Psoas muscle (tissue), 8 donors: ENCODE measurements around the gene SYCE1. TPM values are rescaled to one million over a fixed set of nuclear protein-coding genes. Genes with fewer than 3 reads are reported as not detected.

Source experiments
- ATAC-seq, 4 donors: fragments of 200-7000 bp; cut with Tn5 transposase; one replicate each; pipeline ENCODE4 v1.9.1; 2020; ENCODE audit warnings: moderate library complexity in 3 of 4, mild to moderate bottlenecking in 2 of 4
- DNase-seq, 2 donors: peaks; one replicate each; pipeline ENCODE4 v3.0.0-alpha.2; 2020
- H3K27ac ChIP-seq: fragments of 200-600 bp; one replicate; pipeline ENCODE4 v1.8.0; 2022
- H3K27me3 ChIP-seq, 3 donors: fragments of 200-600 bp in 1 of 3; one replicate each; pipeline versions ENCODE4 v1.6.1 to v1.8.0; 2013 to 2022; ENCODE audit warnings: low read length in 2 of 3, mild to moderate bottlenecking in 2 of 3, moderate library complexity in 1 of 3; ENCODE audit not compliant: insufficient read depth in 3 of 3
- H3K36me3 ChIP-seq, 2 donors: fragments of 200-600 bp in 1 of 2; one replicate each; pipeline versions ENCODE4 v1.6.1 to v1.8.0; 2013 to 2022; ENCODE audit warnings: low read depth in 1 of 2, mild to moderate bottlenecking in 1 of 2, moderate library complexity in 1 of 2; ENCODE audit not compliant: insufficient read depth in 1 of 2
- H3K4me1 ChIP-seq: fragments of 200-600 bp; one replicate; pipeline ENCODE4 v1.8.0; 2022
- H3K4me3 ChIP-seq: fragments of 200-600 bp; one replicate; pipeline ENCODE4 v1.8.0; 2022; ENCODE audit warnings: mild to moderate bottlenecking
- H3K9me3 ChIP-seq: fragments of 200-600 bp; one replicate; pipeline ENCODE4 v1.8.0; 2022
- WGBS, 3 donors: extraction: QIAGEN DNeasy Blood & Tissue Kit; methylation state at CpG; one replicate each; pipeline versions ENCODE4 v1.1.6 to v1.1.7; 2013; 5-methylcytosine and 5-hydroxymethylcytosine counted together
- intact Hi-C, 2 donors: fragments of 100-400 bp; cut with DNase I; formaldehyde crosslinking; loops; one replicate each; pipeline versions ENCODE4 v1.11.0 to v1.14.2; 2022
- long read RNA-seq, 2 donors: library from polyadenylated mRNA; unstranded; transcript quantifications; one replicate each; pipeline ENCODE4 v2.0.0, GENCODE V29; 2021
- polyA plus RNA-seq, 3 donors: library from polyadenylated mRNA; stranded (reverse); fragments of 200-250 nt; gene quantifications; one replicate each; pipeline ENCODE4 v1.2.3, GENCODE V29; 2013
- total RNA-seq, 4 donors: library from RNA; stranded (reverse); fragmentation: NEBNext Ultra II Directional in 2 of 4; extraction: Animal tissue kit (Norgen Biotek cat#: 25700) in 2 of 4; gene quantifications; one replicate each; pipeline versions ENCODE4 v1.2.1 to v1.2.4, GENCODE V29; 2021 to 2023
- TF ChIP-seq, protein P1 (sequence below): fragments of 200-600 bp; IDR thresholded peaks from one replicate; pipeline ENCODE4 v1.8.0; 2022; ENCODE audit warnings: antibody characterized with exemption
- donor health status: healthy with polysubstance abuse.
- donor health status: DM: no; HTN: no; CAD: no; lungs with moderate emphysema.
- donor health status: Bipolar disorder and iron deficiency.
- donor health status: healthy.
- donor health status: DM: yes; HTN: yes; CAD: no.
- donor health status: DM: no; HTN: no; CAD: no.
- donor health status: DM: no; HTN: no; CAD: no.
- donor health status: DM: yes; HTN: yes; CAD: no.

The SYCE1 gene, protein sequence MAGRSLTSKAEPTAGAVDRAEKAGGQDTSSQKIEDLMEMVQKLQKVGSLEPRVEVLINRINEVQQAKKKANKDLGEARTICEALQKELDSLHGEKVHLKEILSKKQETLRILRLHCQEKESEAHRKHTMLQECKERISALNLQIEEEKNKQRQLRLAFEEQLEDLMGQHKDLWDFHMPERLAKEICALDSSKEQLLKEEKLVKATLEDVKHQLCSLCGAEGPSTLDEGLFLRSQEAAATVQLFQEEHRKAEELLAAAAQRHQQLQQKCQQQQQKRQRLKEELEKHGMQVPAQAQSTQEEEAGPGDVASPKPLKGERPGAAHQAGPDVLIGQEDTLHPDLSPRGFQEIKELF
- total RNA-seq = under 1 TPM in 2 of 4 donors, not detected in 2; 0.38 to 0.47 TPM
- polyA plus RNA-seq = under 1 TPM; 0.08 to 0.68 (median 0.30) TPM
- long read RNA-seq, donor 1 = 0 reads
- long read RNA-seq, donor 2 = 0 reads

DNA sequence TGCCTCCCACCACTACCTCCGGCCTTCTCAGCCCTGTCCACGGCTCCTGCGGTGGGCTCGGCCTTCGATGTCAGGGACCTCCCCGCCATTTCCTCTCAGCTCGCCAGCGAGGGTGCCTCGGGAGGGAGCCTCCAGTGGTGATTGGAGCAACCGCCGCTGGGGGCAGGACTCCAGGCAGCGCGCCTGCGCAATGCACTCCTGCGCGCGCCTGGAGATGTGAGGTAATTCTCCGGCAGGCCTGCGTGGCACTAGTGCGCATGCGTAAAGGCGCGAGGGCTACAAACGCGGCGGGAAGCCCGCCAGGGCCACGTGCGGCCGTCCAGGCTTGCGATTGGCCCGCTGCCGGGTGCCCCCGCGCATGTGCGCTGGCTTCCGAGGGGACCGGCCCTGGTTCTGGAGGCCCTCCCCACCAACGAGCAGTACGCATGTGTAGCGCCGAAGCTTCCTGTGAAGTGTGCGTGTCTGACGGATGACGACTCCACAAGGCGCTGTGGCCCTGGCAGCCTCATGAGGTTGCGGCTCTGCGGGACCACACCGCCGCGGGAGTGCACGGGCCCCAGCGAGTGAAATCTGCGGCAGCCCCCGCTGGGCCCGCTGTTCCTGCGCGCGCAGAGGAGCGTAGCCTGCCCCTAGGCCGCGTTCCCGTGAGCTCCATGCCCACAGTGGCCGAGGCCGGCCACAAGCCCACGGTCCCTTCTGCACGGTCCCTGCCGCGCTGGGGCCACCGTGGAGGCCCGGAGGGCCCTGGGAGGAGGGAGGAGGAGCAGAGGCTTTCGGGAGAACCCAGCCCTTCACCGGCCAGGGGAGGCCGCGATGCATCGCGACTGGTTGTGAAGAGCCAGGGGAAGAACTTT lies at the start of gene SYCE1:
Gene SYCE1 (minus strand): TSS at position 143 of the 854 bp plus-strand sequence. CDS start 54 bp downstream, at position 89.
- Histone ChIP-seq H3K27ac (no peak within 1 kb of the TSS), H3K36me3 (no peaks in the 10 kb centered on the region), H3K4me3 (no peak within 1 kb of the TSS), H3K27me3 (peaks cover 4 to 36% (median 5%) of the 10 kb centered on the region in 3 donors), H3K4me1 (no peaks in the 10 kb centered on the region), H3K9me3 (peaks cover 9% of the 10 kb centered on the region)
- intact Hi-C loops = loop anchor here in 1 of 2 donors (5.0 kb wide), 1 partner anchor 138 kb away; no protein-coding TSS in a partner anchor
- peak in 1 of 2 donors; percentile 30 for DNase-seq
- ATAC-seq = peak in 2 of 4 donors; percentile 23 to 41
- 59 to 60% (median 60%) methylated on average over 71 to 77 of the region's 77 CpGs for WGBS, 3 donors
- TF ChIP-seq, protein P1, sequence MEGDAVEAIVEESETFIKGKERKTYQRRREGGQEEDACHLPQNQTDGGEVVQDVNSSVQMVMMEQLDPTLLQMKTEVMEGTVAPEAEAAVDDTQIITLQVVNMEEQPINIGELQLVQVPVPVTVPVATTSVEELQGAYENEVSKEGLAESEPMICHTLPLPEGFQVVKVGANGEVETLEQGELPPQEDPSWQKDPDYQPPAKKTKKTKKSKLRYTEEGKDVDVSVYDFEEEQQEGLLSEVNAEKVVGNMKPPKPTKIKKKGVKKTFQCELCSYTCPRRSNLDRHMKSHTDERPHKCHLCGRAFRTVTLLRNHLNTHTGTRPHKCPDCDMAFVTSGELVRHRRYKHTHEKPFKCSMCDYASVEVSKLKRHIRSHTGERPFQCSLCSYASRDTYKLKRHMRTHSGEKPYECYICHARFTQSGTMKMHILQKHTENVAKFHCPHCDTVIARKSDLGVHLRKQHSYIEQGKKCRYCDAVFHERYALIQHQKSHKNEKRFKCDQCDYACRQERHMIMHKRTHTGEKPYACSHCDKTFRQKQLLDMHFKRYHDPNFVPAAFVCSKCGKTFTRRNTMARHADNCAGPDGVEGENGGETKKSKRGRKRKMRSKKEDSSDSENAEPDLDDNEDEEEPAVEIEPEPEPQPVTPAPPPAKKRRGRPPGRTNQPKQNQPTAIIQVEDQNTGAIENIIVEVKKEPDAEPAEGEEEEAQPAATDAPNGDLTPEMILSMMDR = no peak

DNA sequence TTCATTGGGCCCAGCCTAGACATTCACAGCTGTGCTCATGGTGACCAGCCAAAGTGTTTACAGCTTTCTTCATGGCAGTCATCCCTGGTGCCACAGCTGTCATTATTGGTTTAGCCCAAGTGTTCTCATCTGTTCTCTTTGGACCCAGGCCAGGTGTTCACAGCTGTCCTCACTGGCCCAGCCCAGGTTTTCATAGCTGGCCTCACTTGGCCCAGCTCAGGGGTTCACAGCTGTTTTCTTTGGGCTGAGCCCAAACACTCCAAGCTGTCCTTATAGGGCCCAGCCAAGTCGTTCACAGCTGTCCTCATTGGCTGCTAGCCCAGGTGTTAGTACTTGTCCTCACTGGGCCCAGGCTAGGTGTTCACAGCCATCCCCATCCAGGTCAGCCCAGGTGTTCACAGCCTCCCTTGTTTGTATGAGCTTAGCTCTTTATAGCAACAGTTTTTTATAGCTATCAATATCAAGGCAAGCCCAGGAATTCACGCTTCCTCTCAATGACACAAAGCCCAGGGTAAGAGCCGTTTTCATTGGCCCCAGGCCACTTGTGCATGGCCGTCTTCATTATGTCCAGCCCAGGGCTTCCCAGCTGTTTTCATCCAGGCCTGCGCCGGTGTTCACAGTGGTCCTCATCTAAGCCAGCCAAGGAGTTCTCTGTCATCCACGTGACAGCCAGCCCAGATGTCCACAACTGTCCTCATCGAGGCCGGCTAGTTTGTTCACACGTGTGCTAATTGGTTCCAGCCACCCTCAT lies 49.6 kb upstream of the SYCE1 start:
- Histone ChIP-seq H3K36me3 (no peaks in the 10 kb centered on the region), H3K27ac (no peak overlapping the region), H3K4me3 (no peak overlapping the region), H3K4me1 (no peaks in the 10 kb centered on the region), H3K9me3 (no peaks in the 10 kb centered on the region), H3K27me3 (peaks cover 0 to 2% (median 0%) of the 10 kb centered on the region in 3 donors)
- DNase-seq (no peak), ATAC-seq (no peak)
- 32 to 52% (median 32%) methylated on average over 10 of the region's 10 CpGs for WGBS, 3 donors
- TF ChIP-seq, protein P1 = no peak
- intact Hi-C loops = no loop called here

DNA sequence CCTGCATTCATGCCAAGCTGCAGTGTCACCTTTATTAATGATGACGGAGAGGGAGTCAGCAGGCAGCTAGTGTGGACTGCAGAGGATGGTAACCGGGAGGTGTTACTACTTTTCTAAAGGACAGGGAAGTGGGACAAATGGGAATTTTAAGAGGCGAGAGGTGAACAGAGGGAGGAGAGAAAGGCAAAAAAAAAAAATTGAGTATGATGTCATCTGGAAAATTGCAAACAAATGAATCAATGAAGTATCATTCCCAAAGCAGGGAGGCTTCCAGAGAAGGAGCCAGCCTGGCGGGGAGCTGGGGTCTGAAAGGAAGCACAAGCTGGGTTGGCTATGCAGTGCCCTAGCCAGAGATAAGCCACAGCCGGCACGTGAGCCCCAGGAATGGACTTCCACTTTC lies 48.3 kb upstream of the SYCE1 start:
- no peak overlapping the region for H3K4me3 ChIP-seq
- peaks cover 0 to 5% (median 2%) of the 10 kb centered on the region in 3 donors for H3K27me3 ChIP-seq
- no peaks in the 10 kb centered on the region for H3K4me1 ChIP-seq
- intact Hi-C loops = no loop called here
- ATAC-seq (no peak), DNase-seq (no peak)
- no peaks in the 10 kb centered on the region for H3K36me3 ChIP-seq
- 52 to 63% (median 54%) methylated on average over 6 of the region's 6 CpGs for WGBS, 3 donors
- TF ChIP-seq, protein P1 = no peak
- H3K9me3 ChIP-seq = no peaks in the 10 kb centered on the region
- H3K27ac ChIP-seq = no peak overlapping the region

DNA sequence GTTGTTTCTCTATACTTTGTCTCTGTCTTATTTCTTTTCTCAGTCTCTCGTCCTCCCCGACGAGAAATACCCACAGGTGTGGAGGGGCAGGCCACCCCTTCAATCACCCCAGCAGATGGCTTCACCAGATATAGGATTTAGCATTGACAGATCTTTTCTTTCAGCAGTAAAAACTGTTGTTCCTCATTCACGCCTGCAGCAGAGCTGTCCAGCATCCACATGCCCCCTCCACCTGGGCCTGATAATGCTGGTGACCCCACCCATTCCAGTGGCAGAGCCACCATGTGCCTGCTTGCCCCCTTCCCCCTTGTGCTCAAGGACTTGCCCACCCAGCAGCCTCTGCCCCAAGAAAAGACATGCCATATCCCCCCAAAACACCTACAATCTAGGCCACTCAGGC lies 45.7 kb upstream of the SYCE1 start:
- peaks cover 0 to 14% (median 2%) of the 10 kb centered on the region in 3 donors for H3K27me3 ChIP-seq
- TF ChIP-seq, protein P1 = no peak

More for the DNA sequence above, 45.7 kb upstream of the SYCE1 start:
- WGBS, 3 donors = 61 to 70% (median 65%) methylated on average over 4 of the region's 4 CpGs
- H3K4me3 ChIP-seq = no peak overlapping the region
- ATAC-seq (no peak), DNase-seq (no peak)
- intact Hi-C loops = no loop called here
- H3K36me3 ChIP-seq = no peaks in the 10 kb centered on the region
- H3K9me3 ChIP-seq = no peaks in the 10 kb centered on the region
- H3K27ac ChIP-seq = no peak overlapping the region
- no peaks in the 10 kb centered on the region for H3K4me1 ChIP-seq
